Keratinocyte (primary cell): ENCODE measurements around the gene INO80E. TPM values are rescaled to one million over a fixed set of nuclear protein-coding genes. Genes with fewer than 3 reads are reported as not detected.

Source experiments
- DNase-seq: peaks from one replicate; pipeline ENCODE4 v3.0.0-alpha.2; 2011; ENCODE audit warnings: low read depth, missing footprints, low spot score
- FAIRE-seq: peaks from 2 replicates; lab custom pipeline; 2011; peaks lifted over from hg19 to GRCh38; lab: Jason Lieb, UNC
- H2AFZ ChIP-seq: 2 replicates; pipeline ENCODE4 v1.6.0; 2012; ENCODE audit warnings: low read length, control low read depth, inconsistent platforms; ENCODE audit not compliant: control insufficient read depth
- H3K27ac ChIP-seq: 2 replicates; pipeline ENCODE4 v1.5.1; 2011; ENCODE audit warnings: low read length; ENCODE audit not compliant: control insufficient read depth, insufficient read depth
- H3K27me3 ChIP-seq: 3 replicates; pipeline ENCODE4 v1.6.0; 2011; ENCODE audit warnings: low read length; ENCODE audit not compliant: control insufficient read depth, insufficient read depth; ENCODE audit errors: extremely low read depth
- H3K36me3 ChIP-seq, 2 experiments: 2 replicates in 1 of 2; 3 replicates in 1 of 2; pipeline ENCODE4 v1.5.1; 2011; ENCODE audit warnings: low read length in 2 of 2, mild to moderate bottlenecking in 1 of 2; ENCODE audit not compliant: control insufficient read depth in 2 of 2, insufficient read depth in 2 of 2; ENCODE audit errors: extremely low read depth in 1 of 2
- H3K4me1 ChIP-seq: 3 replicates; pipeline ENCODE4 v1.5.1; 2011; ENCODE audit warnings: low read length; ENCODE audit not compliant: control insufficient read depth, insufficient read depth; ENCODE audit errors: extremely low read depth
- H3K4me2 ChIP-seq: 3 replicates; pipeline ENCODE4 v1.6.0; 2011; ENCODE audit warnings: low read depth, low read length; ENCODE audit not compliant: control insufficient read depth, insufficient read depth; ENCODE audit errors: extremely low read depth
- H3K4me3 ChIP-seq, 3 experiments: fragments of 200-600 bp in 1 of 3; sonication (generic) in 1 of 3; 2 replicates in 2 of 3; 3 replicates in 1 of 3; pipeline ENCODE4 v1.5.1; 2011 to 2016; ENCODE audit warnings: low read length in 3 of 3, mild to moderate bottlenecking in 3 of 3, control low read depth in 2 of 3, inconsistent platforms in 1 of 3, low read depth in 1 of 3, mixed read lengths in 1 of 3, mixed run types in 1 of 3, moderate library complexity in 1 of 3; ENCODE audit not compliant: control insufficient read depth in 2 of 3, insufficient read depth in 2 of 3; ENCODE audit errors: extremely low read depth in 1 of 3
- H3K79me2 ChIP-seq: 2 replicates; pipeline ENCODE4 v1.6.0; 2012; ENCODE audit warnings: low read length; ENCODE audit not compliant: control insufficient read depth, insufficient read depth
- H3K9ac ChIP-seq: 3 replicates; pipeline ENCODE4 v1.6.0; 2011; ENCODE audit warnings: low read length; ENCODE audit not compliant: control insufficient read depth, insufficient read depth; ENCODE audit errors: extremely low read depth
- H3K9me1 ChIP-seq: 3 replicates; pipeline ENCODE4 v1.6.0; 2011; ENCODE audit warnings: low read length; ENCODE audit not compliant: control insufficient read depth, insufficient read depth; ENCODE audit errors: extremely low read depth
- H3K9me3 ChIP-seq: 2 replicates; pipeline ENCODE4 v1.5.1; 2012; ENCODE audit warnings: low read depth, low read length; ENCODE audit not compliant: control insufficient read depth
- H4K20me1 ChIP-seq: 3 replicates; pipeline ENCODE4 v1.6.0; 2011; ENCODE audit warnings: low read length; ENCODE audit not compliant: control insufficient read depth, insufficient read depth; ENCODE audit errors: extremely low read depth
- CTCF ChIP-seq, 3 experiments: IDR thresholded peaks in 1 of 3; conservative IDR thresholded peaks in 1 of 3; optimal IDR thresholded peaks in 1 of 3; 2 replicates in 2 of 3; 3 replicates in 1 of 3; pipeline versions ENCODE3 to v1.5.1; 2011; ENCODE audit warnings: low read length in 3 of 3, mild to moderate bottlenecking in 3 of 3, moderate library complexity in 2 of 3, control low read depth in 1 of 3, inconsistent platforms in 1 of 3; ENCODE audit not compliant: insufficient read depth in 2 of 3; ENCODE audit errors: extremely low read depth in 1 of 3
- EZH2 ChIP-seq: IDR thresholded peaks from one replicate; pipeline ENCODE4 v1.6.1; 2012; ENCODE audit warnings: inconsistent platforms, mild to moderate bottlenecking, low read length, moderate library complexity
- dilution Hi-C: fragments of 300-500 bp; cut with MboI; formaldehyde crosslinking; loops from one replicate; pipeline ENCODE4 v1.7.0; 2020; ENCODE audit warnings: low sequenced_read_pairs; ENCODE audit not compliant: extremely low pct_ligation_motif_present
- polyA plus RNA-seq, 5 experiments: library from polyadenylated mRNA; depleted of rRNA in 3 of 5; stranded (reverse) in 3 of 5; stranded (forward) in 1 of 5; unstranded in 1 of 5; fragments of >200 nt; gene quantifications; 1 replicate in 1 of 5; 2 replicates in 3 of 5; 3 replicates in 1 of 5; pipeline versions ENCODE4 v1.2.1 to v1.2.3, GENCODE V29; 2011 to 2012; ENCODE audit warnings: missing spikeins in 2 of 5, low read depth in 1 of 5, low replicate concordance in 1 of 5

INO80E gene
- polyA plus RNA-seq, 1 donor (not counting 4 experiments of a cell fraction or from before 2014, with no cell fraction given), result 26.7 TPM

GRCh38 chr16:29987371-29988085, 8.5 kb upstream of the INO80E start:
- DNase-seq (no peak), FAIRE-seq (no peak)
- Histone ChIP-seq H3K4me2 (no peak overlapping the region), H3K27me3 (no peaks in the 10 kb centered on the region), H3K9me1 (no peaks in the 10 kb centered on the region), H3K4me3 (no peak overlapping the region), H3K36me3 (peaks cover 55 to 60% of the 10 kb centered on the region in 2 experiments), H2AFZ (no peak overlapping the region), H3K4me1 (no peaks in the 10 kb centered on the region), H3K27ac (no peak overlapping the region), H3K9ac (no peak overlapping the region), H3K79me2 (no peaks in the 10 kb centered on the region), H4K20me1 (no peaks in the 10 kb centered on the region), H3K9me3 (no peaks in the 10 kb centered on the region)
- dilution Hi-C loops, result no loop called here
- no peak for TF ChIP-seq CTCF (optimal IDR thresholded peaks at IDR 0.05 in 1 of 3, IDR thresholded peaks at IDR 0.05 in 1 of 3, conservative IDR thresholded peaks at IDR 0.05 in 1 of 3; ENCODE audit: extremely low read depth in 1 of 3, insufficient read depth in 2 of 3, low read length in 3 of 3)
- no peak for TF ChIP-seq EZH2

- Histone ChIP-seq H3K9me3 (no peaks in the 10 kb centered on the region), H3K9ac (no peak overlapping the region), H3K9me1 (no peaks in the 10 kb centered on the region), H3K4me1 (no peaks in the 10 kb centered on the region), H4K20me1 (no peaks in the 10 kb centered on the region), H3K36me3 (peaks cover 56 to 58% of the 10 kb centered on the region in 2 experiments), H3K4me3 (no peak overlapping the region), H3K27me3 (no peaks in the 10 kb centered on the region), H3K27ac (no peak overlapping the region), H2AFZ (no peak overlapping the region), H3K79me2 (no peaks in the 10 kb centered on the region), H3K4me2 (no peak overlapping the region)
- DNase-seq (no peak), FAIRE-seq (no peak)
- dilution Hi-C loops, result no loop called here
- TF ChIP-seq CTCF (optimal IDR thresholded peaks at IDR 0.05 in 1 of 3, IDR thresholded peaks at IDR 0.05 in 1 of 3, conservative IDR thresholded peaks at IDR 0.05 in 1 of 3; ENCODE audit: extremely low read depth in 1 of 3, insufficient read depth in 2 of 3, low read length in 3 of 3) (no peak), EZH2 (no peak)
Observed at GRCh38 chr16:29988346-29989075, 7.5 kb upstream of the INO80E start.
